ENCODE results near the gene CTSK.

DNA sequence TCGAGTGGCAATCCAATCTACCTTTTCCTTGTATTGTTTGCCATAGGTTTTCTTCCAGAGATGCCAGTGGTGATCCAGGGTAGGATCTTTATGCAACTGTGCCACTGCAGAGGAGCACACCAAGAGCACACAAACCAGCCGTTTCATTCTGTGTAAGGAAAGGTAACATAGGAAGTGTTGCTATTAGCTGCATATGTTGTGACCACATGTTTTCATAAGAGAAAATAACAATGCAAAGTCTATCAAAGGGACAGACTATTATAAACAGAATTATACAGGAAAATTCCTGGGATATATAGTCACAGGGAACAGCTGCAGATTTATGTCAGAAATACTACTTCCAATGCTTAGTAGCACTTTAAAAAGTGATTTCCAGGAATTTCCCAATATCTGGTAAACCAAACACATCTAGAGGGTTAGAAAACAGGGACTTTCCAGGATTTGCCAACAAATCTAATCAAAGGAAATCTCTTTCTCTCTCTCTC is 43.4 kb downstream of the CTSK start:
- TF ChIP-seq, protein P1, sequence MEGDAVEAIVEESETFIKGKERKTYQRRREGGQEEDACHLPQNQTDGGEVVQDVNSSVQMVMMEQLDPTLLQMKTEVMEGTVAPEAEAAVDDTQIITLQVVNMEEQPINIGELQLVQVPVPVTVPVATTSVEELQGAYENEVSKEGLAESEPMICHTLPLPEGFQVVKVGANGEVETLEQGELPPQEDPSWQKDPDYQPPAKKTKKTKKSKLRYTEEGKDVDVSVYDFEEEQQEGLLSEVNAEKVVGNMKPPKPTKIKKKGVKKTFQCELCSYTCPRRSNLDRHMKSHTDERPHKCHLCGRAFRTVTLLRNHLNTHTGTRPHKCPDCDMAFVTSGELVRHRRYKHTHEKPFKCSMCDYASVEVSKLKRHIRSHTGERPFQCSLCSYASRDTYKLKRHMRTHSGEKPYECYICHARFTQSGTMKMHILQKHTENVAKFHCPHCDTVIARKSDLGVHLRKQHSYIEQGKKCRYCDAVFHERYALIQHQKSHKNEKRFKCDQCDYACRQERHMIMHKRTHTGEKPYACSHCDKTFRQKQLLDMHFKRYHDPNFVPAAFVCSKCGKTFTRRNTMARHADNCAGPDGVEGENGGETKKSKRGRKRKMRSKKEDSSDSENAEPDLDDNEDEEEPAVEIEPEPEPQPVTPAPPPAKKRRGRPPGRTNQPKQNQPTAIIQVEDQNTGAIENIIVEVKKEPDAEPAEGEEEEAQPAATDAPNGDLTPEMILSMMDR (IDR thresholded peaks at IDR 0.05; ENCODE audit: poor library complexity), result no peak
- no peak for TF ChIP-seq EZH2 (IDR thresholded peaks at IDR 0.05; ENCODE audit: borderline replicate concordance)

Measured in hepatocyte (in vitro differentiated cells).